Fibroblast of lung (primary cell): ENCODE data around the gene HSD3B2. TPM values are rescaled to one million over a fixed set of nuclear protein-coding genes. Genes with fewer than 3 reads are reported as not detected.

Experiments used
- DNase-seq, 2 donors: peaks; one replicate each; pipeline versions ENCODE4 v3.0.0 to v3.0.0-alpha.2; 2010; ENCODE audit warnings: low read depth in 2 of 2
- H2AFZ ChIP-seq: 2 replicates; pipeline ENCODE4 v1.5.1; 2012; ENCODE audit warnings: low read length, control low read depth, inconsistent platforms
- H3K27ac ChIP-seq: 2 replicates; pipeline ENCODE4 v1.5.1; 2011; ENCODE audit warnings: low read length, control low read depth; ENCODE audit not compliant: insufficient read depth
- H3K27me3 ChIP-seq: 2 replicates; pipeline ENCODE4 v1.5.1; 2011; ENCODE audit warnings: mild to moderate bottlenecking, low read length; ENCODE audit not compliant: control insufficient read depth, insufficient read depth
- H3K36me3 ChIP-seq: 2 replicates; pipeline ENCODE4 v1.5.1; 2011; ENCODE audit warnings: low read length; ENCODE audit not compliant: control insufficient read depth, insufficient read depth
- H3K4me1 ChIP-seq: 2 replicates; pipeline ENCODE4 v1.5.1; 2011; ENCODE audit warnings: low read length; ENCODE audit not compliant: control insufficient read depth, insufficient read depth; ENCODE audit errors: extremely low read depth
- H3K4me2 ChIP-seq: 2 replicates; pipeline ENCODE4 v1.5.1; 2011; ENCODE audit warnings: low read length, control low read depth; ENCODE audit not compliant: insufficient read depth; ENCODE audit errors: extremely low read depth
- H3K4me3 ChIP-seq, 4 experiments: fragments of 200-600 bp in 1 of 4; sonication (generic) in 1 of 4; replicated peaks in 1 of 4; 2 replicates each; pipeline ENCODE4 v1.5.1; 2011 to 2016; ENCODE audit warnings: low read length in 4 of 4, low read depth in 3 of 4, mild to moderate bottlenecking in 3 of 4, control low read depth in 2 of 4, inconsistent platforms in 1 of 4, mixed read lengths in 1 of 4; ENCODE audit not compliant: insufficient read depth in 1 of 4; ENCODE audit errors: control extremely low read depth in 1 of 4
- H3K79me2 ChIP-seq: 2 replicates; pipeline ENCODE4 v1.5.1; 2012; ENCODE audit warnings: mild to moderate bottlenecking, low read length, inconsistent platforms; ENCODE audit not compliant: control insufficient read depth, insufficient read depth
- H3K9ac ChIP-seq: 2 replicates; pipeline ENCODE4 v1.5.1; 2011; ENCODE audit warnings: mild to moderate bottlenecking, low read length, control low read depth; ENCODE audit not compliant: insufficient read depth
- H3K9me3 ChIP-seq: 2 replicates; pipeline ENCODE4 v1.5.1; 2012; ENCODE audit warnings: low read depth, low read length; ENCODE audit not compliant: control insufficient read depth, insufficient read depth
- H4K20me1 ChIP-seq: 2 replicates; pipeline ENCODE4 v1.5.1; 2011; ENCODE audit warnings: low read length; ENCODE audit not compliant: control insufficient read depth, insufficient read depth; ENCODE audit errors: extremely low read depth
- CTCF ChIP-seq, 2 donors: IDR thresholded peaks in 1 of 2; conservative IDR thresholded peaks in 1 of 2; 1 replicate in 1 of 2; 2 replicates in 1 of 2; pipeline ENCODE4 v1.5.1; 2011 to 2012; ENCODE audit warnings: low read length in 2 of 2, control low read depth in 1 of 2, inconsistent platforms in 1 of 2, low read depth in 1 of 2, mild to moderate bottlenecking in 1 of 2
- EZH2 ChIP-seq: IDR thresholded peaks from 2 replicates; pipeline ENCODE4 v1.5.1; 2012; ENCODE audit warnings: low read length, control low read depth, mild to moderate bottlenecking; ENCODE audit errors: missing control alignments
- polyA plus RNA-seq, 2 donors: library from polyadenylated mRNA; depleted of rRNA in 1 of 2; stranded (reverse) in 1 of 2; unstranded in 1 of 2; fragments of >200 nt; gene quantifications; 2 replicates each; pipeline ENCODE4 v1.2.1, GENCODE V29; 2011 to 2012; ENCODE audit warnings: missing spikeins in 1 of 2
- total RNA-seq: library from RNA; depleted of rRNA; stranded (reverse); fragments of >200 nt; gene quantifications from 2 replicates; pipeline ENCODE4 v1.2.1, GENCODE V29; 2014

Gene HSD3B2
- total and polyA plus RNA-seq, 2 donors (not counting 1 experiment from before 2014, with no cell fraction given), result not detected

GRCh38 chr1:119379117-119379516 lies 35.8 kb upstream of the HSD3B2 start:
- no peaks in the 10 kb centered on the region for H3K27me3 ChIP-seq

GRCh38 chr1:119380304-119380703 lies 34.6 kb upstream of the HSD3B2 start:
- Histone ChIP-seq H3K4me1 (no peaks in the 10 kb centered on the region), H4K20me1 (no peaks in the 10 kb centered on the region), H2AFZ (no peak overlapping the region), H3K4me2 (no peak overlapping the region), H3K4me3 (no peak overlapping the region), H3K27ac (no peak overlapping the region), H3K79me2 (no peaks in the 10 kb centered on the region), H3K27me3 (no peaks in the 10 kb centered on the region), H3K9ac (no peak overlapping the region), H3K9me3 (no peaks in the 10 kb centered on the region), H3K36me3 (no peaks in the 10 kb centered on the region)
- no peak for TF ChIP-seq CTCF (conservative IDR thresholded peaks at IDR 0.05 in 1 of 2, IDR thresholded peaks at IDR 0.05 in 1 of 2; ENCODE audit: low read depth in 1 of 2, low read length in 2 of 2)
- no peak for DNase-seq

More at GRCh38 chr1:119379117-119379516, 35.8 kb upstream of the HSD3B2 start:
- Histone ChIP-seq H3K9me3 (no peaks in the 10 kb centered on the region), H3K27ac (no peak overlapping the region), H3K4me2 (no peak overlapping the region), H3K9ac (no peak overlapping the region), H3K79me2 (no peaks in the 10 kb centered on the region), H3K4me1 (no peaks in the 10 kb centered on the region), H2AFZ (no peak overlapping the region), H3K4me3 (no peak overlapping the region), H4K20me1 (no peaks in the 10 kb centered on the region), H3K36me3 (no peaks in the 10 kb centered on the region)
- no peak for TF ChIP-seq CTCF (conservative IDR thresholded peaks at IDR 0.05 in 1 of 2, IDR thresholded peaks at IDR 0.05 in 1 of 2; ENCODE audit: low read depth in 1 of 2, low read length in 2 of 2)
- TF ChIP-seq EZH2, result no peak
- DNase-seq, result no peak

- H2AFZ ChIP-seq, result no peak overlapping the region
- H3K4me2 ChIP-seq, result no peak overlapping the region
- H3K36me3 ChIP-seq, result no peaks in the 10 kb centered on the region
- no peak overlapping the region for H3K27ac ChIP-seq
- no peaks in the 10 kb centered on the region for H3K4me1 ChIP-seq
- DNase-seq, result no peak
- no peaks in the 10 kb centered on the region for H3K79me2 ChIP-seq
- no peak overlapping the region for H3K4me3 ChIP-seq
- TF ChIP-seq EZH2 (no peak), CTCF (conservative IDR thresholded peaks at IDR 0.05 in 1 of 2, IDR thresholded peaks at IDR 0.05 in 1 of 2; ENCODE audit: low read depth in 1 of 2, low read length in 2 of 2) (no peak)
- no peaks in the 10 kb centered on the region for H4K20me1 ChIP-seq
- no peaks in the 10 kb centered on the region for H3K9me3 ChIP-seq
- H3K27me3 ChIP-seq, result no peaks in the 10 kb centered on the region
- H3K9ac ChIP-seq, result no peak overlapping the region
Observed at GRCh38 chr1:119380983-119381662, 33.8 kb upstream of the HSD3B2 start.
